ENCODE results near the gene UBAC1. TPM values are rescaled to one million over a fixed set of nuclear protein-coding genes. Genes with fewer than 3 reads are reported as not detected.

UBAC1 gene
- total and polyA plus RNA-seq, 10 of the 15 experiments (the other 5 are each of a cell fraction or from before 2014, with no cell fraction given), result 16.7 to 54.6 (median 38.5) TPM

- Histone ChIP-seq H2AFZ (ENCODE audit: control insufficient read depth, low read depth, low read length) (no peak overlapping the region), H3K9me3 (replicated peaks; ENCODE audit: control insufficient read depth, insufficient read depth, low read length) (no peaks in the 10 kb centered on the region), H3K79me2 (ENCODE audit: control insufficient read depth, insufficient read depth, low read length) (peaks cover 45% of the 10 kb centered on the region), H3K27me3 (replicated peaks in 1 of 2; ENCODE audit: control insufficient read depth in 2 of 2, insufficient read depth in 2 of 2, low read length in 1 of 2) (no peaks in the 10 kb centered on the region), H3K27ac (ENCODE audit: control insufficient read depth, insufficient read depth) (no peak overlapping the region), H4K20me1 (ENCODE audit: control insufficient read depth, insufficient read depth) (no peaks in the 10 kb centered on the region; the same call in 1 of the 2 replicates), H3K36me3 (ENCODE audit: control insufficient read depth in 2 of 2, insufficient read depth in 2 of 2, low read length in 1 of 2) (peaks cover 0 to 12% of the 10 kb centered on the region in 2 experiments; a peak in 3 of 4 replicates), H3K4me2 (ENCODE audit: control insufficient read depth, insufficient read depth) (no peak overlapping the region), H3K4me1 (ENCODE audit: control insufficient read depth, insufficient read depth, low read length) (peaks cover 20% of the 10 kb centered on the region), H3K4me3 (no peak overlapping the region), H3K9ac (ENCODE audit: control insufficient read depth, insufficient read depth, low read length) (no peak overlapping the region)
- TF ChIP-seq CHD2 (IDR thresholded peaks at IDR 0.05; ENCODE audit: borderline replicate concordance, low read depth, low read length) (no peak), ZBED1 (IDR thresholded peaks at IDR 0.05; ENCODE audit: borderline replicate concordance) (no peak), EP300 (IDR thresholded peaks at IDR 0.05; ENCODE audit: borderline replicate concordance in 1 of 2, control insufficient read depth in 1 of 2, low read depth in 2 of 2, low read length in 2 of 2) (no peak), MYC (IDR thresholded peaks at IDR 0.05; ENCODE audit: insufficient read depth, insufficient read length, insufficient replicate concordance, low read length, severe bottlenecking) (no peak), ZNF384 (IDR thresholded peaks at IDR 0.05; ENCODE audit: borderline replicate concordance, low read depth, low read length) (no peak), POU2F2 (IDR thresholded peaks at IDR 0.05; ENCODE audit: borderline replicate concordance, low read depth, low read length) (no peak), ATF7 (IDR thresholded peaks at IDR 0.05; ENCODE audit: low read depth) (no peak), SIN3A (IDR thresholded peaks at IDR 0.05; ENCODE audit: low read depth, low read length) (no peak)
- CTCF ChIA-PET, result no interaction called here
- in situ Hi-C loops (cut with MboI), result no loop called here
- no TSS peak for BruUV-seq (replicated peaks)
- POLR2A ChIA-PET, result no interaction called here
- DNase-seq (ENCODE audit: low read depth, low spot score), result no peak
- FAIRE-seq, result no peak
- WGBS (ENCODE audit: insufficient coverage, insufficient replicate concordance, low lambda C conversion rate, missing lambda C conversion rate), result 91% methylated on average over 21 of the region's 21 CpGs
- intact Hi-C loops (cut with micrococcal nuclease; ENCODE audit: unreplicated experiment), result no loop called here
- SMC1A ChIA-PET (ENCODE audit: uncharacterized antibody, unreplicated experiment), result interaction anchor here (1.0 kb wide), 1 partner anchor 17 kb away, joined by 3 read pairs; no protein-coding TSS in a partner anchor
- ATAC-seq, result no peak
- RAD21 ChIA-PET (ENCODE audit: unreplicated experiment), result no interaction called here
Observed at GRCh38 chr9:135886147-135886981, 74.8 kb downstream of the UBAC1 start.
